Neural progenitor cell (in vitro differentiated cells): ENCODE results near the gene KRTAP5-1. TPM values are rescaled to one million over a fixed set of nuclear protein-coding genes. Genes with fewer than 3 reads are reported as not detected.

ENCODE experiments used
- DNase-seq: peaks from one replicate; pipeline ENCODE4 v3.0.0-alpha.2; 2016; ENCODE audit warnings: low spot score
- H2AFZ ChIP-seq: fragments of 200-600 bp; sonication (generic); replicated peaks from 2 replicates; pipeline ENCODE4 v1.6.1; 2016; ENCODE audit warnings: antibody characterized with exemption
- H3F3A ChIP-seq: fragments of 200-600 bp; sonication (generic); 2 replicates; pipeline ENCODE4 v1.6.1; 2016; ENCODE audit warnings: antibody characterized with exemption, low read depth
- H3K27ac ChIP-seq: fragments of 200-600 bp; sonication (generic); 2 replicates; pipeline ENCODE4 v1.5.1; 2016; ENCODE audit warnings: mild to moderate bottlenecking
- H3K27me3 ChIP-seq: fragments of 200-600 bp; sonication (generic); 2 replicates; pipeline ENCODE4 v1.6.1; 2016; ENCODE audit warnings: mild to moderate bottlenecking, moderate library complexity
- H3K36me3 ChIP-seq: fragments of 200-600 bp; sonication (generic); 2 replicates; pipeline ENCODE4 v1.5.1; 2016
- H3K4me1 ChIP-seq: fragments of 200-600 bp; sonication (generic); 2 replicates; pipeline ENCODE4 v1.6.1; 2016; ENCODE audit warnings: mixed run types
- H3K4me2 ChIP-seq: fragments of 200-600 bp; sonication (generic); 2 replicates; pipeline ENCODE4 v1.6.1; 2016
- H3K4me3 ChIP-seq: fragments of 200-600 bp; sonication (generic); 2 replicates; pipeline ENCODE4 v1.5.1; 2016
- H3K79me2 ChIP-seq: fragments of 200-600 bp; sonication (generic); 2 replicates; pipeline ENCODE4 v1.6.1; 2016; ENCODE audit warnings: low read depth
- H3K9ac ChIP-seq: fragments of 200-600 bp; sonication (generic); 2 replicates; pipeline ENCODE4 v1.6.1; 2016
- H3K9me3 ChIP-seq: fragments of 200-600 bp; sonication (generic); 2 replicates; pipeline ENCODE4 v1.5.1; 2016; ENCODE audit warnings: low read depth
- H4K20me1 ChIP-seq: fragments of 200-600 bp; sonication (generic); 2 replicates; pipeline ENCODE4 v1.6.1; 2016; ENCODE audit warnings: low read depth
- H3K27ac Mint-ChIP-seq: 3 replicates; pipeline ENCODE4 v1.8.0; 2021; ENCODE audit warnings: mixed read lengths
- H3K27me3 Mint-ChIP-seq: 2 replicates; pipeline ENCODE4 v1.8.0; 2022; ENCODE audit warnings: low read depth, mild to moderate bottlenecking, inconsistent platforms, moderate library complexity, mixed read lengths; ENCODE audit not compliant: insufficient read depth
- H3K36me3 Mint-ChIP-seq: 3 replicates; pipeline ENCODE4 v1.8.0; 2021; ENCODE audit warnings: mixed read lengths
- H3K4me1 Mint-ChIP-seq: 3 replicates; pipeline ENCODE4 v1.8.0; 2021; ENCODE audit warnings: mixed read lengths
- H3K4me3 Mint-ChIP-seq: 3 replicates; pipeline ENCODE4 v1.8.0; 2021; ENCODE audit warnings: mild to moderate bottlenecking, moderate library complexity, mixed read lengths
- H3K9me3 Mint-ChIP-seq: 3 replicates; pipeline ENCODE4 v1.8.0; 2020; ENCODE audit warnings: mixed read lengths
- CTCF ChIP-seq: fragments of 200-600 bp; sonication (generic); IDR thresholded peaks from 2 replicates; pipeline ENCODE4 v1.5.1; 2017; ENCODE audit warnings: antibody characterized with exemption, mild to moderate bottlenecking
- EZH2 ChIP-seq: fragments of 200-600 bp; sonication (generic); IDR thresholded peaks from 2 replicates; pipeline ENCODE4 v1.6.1; 2017; ENCODE audit warnings: antibody characterized with exemption, mild to moderate bottlenecking, moderate library complexity
- EZH2phosphoT487 ChIP-seq: fragments of 200-600 bp; sonication (generic); IDR thresholded peaks from 2 replicates; pipeline ENCODE4 v1.6.1; 2017; ENCODE audit warnings: antibody characterized with exemption
- total RNA-seq: library from RNA; depleted of rRNA; stranded (reverse); fragments of >200 nt; gene quantifications from 2 replicates; pipeline ENCODE4 v1.2.3, GENCODE V29; 2015; ENCODE audit warnings: low replicate concordance

Gene KRTAP5-1
- total RNA-seq, 1 donor from 2014 or later: not detected

GRCh38 chr11:1541474-1542204 is 43.4 kb downstream of the KRTAP5-1 start:
- H3K27ac Mint-ChIP-seq: peak overlapping the region; percentile 41

GRCh38 chr11:1540074-1540473 is 45.0 kb downstream of the KRTAP5-1 start:
- no peak overlapping the region for H3K4me3 ChIP-seq
- H3K9me3 Mint-ChIP-seq: no peaks in the 10 kb centered on the region
- H3K4me1 Mint-ChIP-seq: no peaks in the 10 kb centered on the region
- peaks cover 12% of the 10 kb centered on the region for H4K20me1 ChIP-seq
- no peaks in the 10 kb centered on the region for H3F3A ChIP-seq
- peaks cover 15% of the 10 kb centered on the region for H3K79me2 ChIP-seq
- H3K4me2 ChIP-seq: no peak overlapping the region
- no peaks in the 10 kb centered on the region for H3K36me3 Mint-ChIP-seq
- H3K9ac ChIP-seq: no peak overlapping the region
- H3K4me1 ChIP-seq: peaks cover 7% of the 10 kb centered on the region
- no peak overlapping the region for H3K27ac ChIP-seq
- no peak for TF ChIP-seq EZH2
- TF ChIP-seq EZH2phosphoT487: no peak
- TF ChIP-seq CTCF: no peak
- H3K36me3 ChIP-seq: no peaks in the 10 kb centered on the region
- no peak overlapping the region for H3K4me3 Mint-ChIP-seq
- H3K9me3 ChIP-seq: no peaks in the 10 kb centered on the region
- no peak overlapping the region for H3K27ac Mint-ChIP-seq
- DNase-seq: no peak
- H2AFZ ChIP-seq: no peak overlapping the region
- H3K27me3 Mint-ChIP-seq: peaks cover 27% of the 10 kb centered on the region
- peaks cover 53% of the 10 kb centered on the region for H3K27me3 ChIP-seq

More at GRCh38 chr11:1541474-1542204, 43.4 kb downstream of the KRTAP5-1 start:
- Histone ChIP-seq H3K9ac (no peak overlapping the region), H4K20me1 (peaks cover 13% of the 10 kb centered on the region), H3K4me3 (no peak overlapping the region), H3K4me1 (peaks cover 7% of the 10 kb centered on the region), H3K27me3 (peaks cover 69% of the 10 kb centered on the region), H3K4me2 (no peak overlapping the region), H3K9me3 (no peaks in the 10 kb centered on the region), H3F3A (peaks cover 5% of the 10 kb centered on the region), H3K79me2 (peaks cover 9% of the 10 kb centered on the region), H2AFZ (peak overlapping the region; percentile 17), H3K27ac (no peak overlapping the region), H3K36me3 (no peaks in the 10 kb centered on the region)
- peak; percentile 34 for DNase-seq
- no peak overlapping the region for H3K4me3 Mint-ChIP-seq
- no peaks in the 10 kb centered on the region for H3K9me3 Mint-ChIP-seq
- H3K36me3 Mint-ChIP-seq: no peaks in the 10 kb centered on the region
- H3K4me1 Mint-ChIP-seq: no peaks in the 10 kb centered on the region
- TF ChIP-seq CTCF (no peak), EZH2phosphoT487 (no peak), EZH2 (no peak)
- H3K27me3 Mint-ChIP-seq: peaks cover 38% of the 10 kb centered on the region

GRCh38 chr11:1538153-1538552 is 46.9 kb downstream of the KRTAP5-1 start:
- Histone ChIP-seq H3K9ac (no peak overlapping the region), H3F3A (no peaks in the 10 kb centered on the region), H3K27me3 (peaks cover 34% of the 10 kb centered on the region), H3K4me2 (no peak overlapping the region), H2AFZ (no peak overlapping the region), H3K27ac (no peak overlapping the region), H3K9me3 (no peaks in the 10 kb centered on the region), H3K79me2 (peaks cover 15% of the 10 kb centered on the region), H3K36me3 (no peaks in the 10 kb centered on the region), H4K20me1 (peaks cover 19% of the 10 kb centered on the region), H3K4me3 (no peak overlapping the region), H3K4me1 (peaks cover 7% of the 10 kb centered on the region)
- no peak for DNase-seq
- Mint-ChIP-seq H3K4me3 (peak overlapping the region; percentile 60), H3K9me3 (no peaks in the 10 kb centered on the region), H3K36me3 (no peaks in the 10 kb centered on the region), H3K27me3 (peaks cover 18% of the 10 kb centered on the region), H3K4me1 (no peaks in the 10 kb centered on the region), H3K27ac (no peak overlapping the region)
- no peak for TF ChIP-seq CTCF
- TF ChIP-seq EZH2: no peak
- TF ChIP-seq EZH2phosphoT487: no peak
